Measurements from ENCODE around the gene MLEC. TPM values are rescaled to one million over a fixed set of nuclear protein-coding genes. Genes with fewer than 3 reads are reported as not detected.

MLEC gene
- total RNA-seq, 1 donor from 2014 or later, result 45.1 TPM

- peak in 1 of 2 donors; percentile 36 for DNase-seq (ENCODE audit: low read depth in 2 of 2)
Observed at GRCh38 chr12:120741476-120742421, 54.8 kb downstream of the MLEC start.

DNA sequence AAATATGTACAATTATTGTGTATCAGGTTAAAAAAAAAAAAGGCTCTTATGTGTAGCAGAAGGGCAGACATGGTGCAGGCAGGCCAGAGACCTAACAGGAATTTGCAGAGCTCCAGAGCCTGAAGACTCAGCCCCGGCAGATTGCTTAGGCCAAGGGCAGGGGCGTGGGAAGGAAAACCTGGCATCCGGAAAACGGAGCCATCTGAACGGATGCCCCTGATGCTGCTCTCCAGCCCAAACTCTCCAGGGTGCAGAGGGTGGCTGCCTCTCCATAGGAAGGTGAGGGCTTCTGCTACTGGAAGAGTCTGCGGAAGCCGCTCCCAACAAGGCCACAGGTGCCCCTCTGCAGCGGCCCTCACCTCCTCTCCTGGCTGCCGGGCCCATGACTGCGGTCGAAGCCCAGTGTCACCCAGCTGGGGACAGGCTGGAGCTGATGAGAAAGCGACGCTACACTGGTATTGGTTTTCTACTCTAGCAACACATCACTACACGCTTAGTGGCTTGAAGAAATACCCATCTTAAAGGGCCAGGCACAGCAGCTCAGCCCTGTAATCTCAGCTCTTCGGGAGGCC, 58.1 kb downstream of the MLEC start:
- no peak for DNase-seq (ENCODE audit: low read depth in 2 of 2)

DNA sequence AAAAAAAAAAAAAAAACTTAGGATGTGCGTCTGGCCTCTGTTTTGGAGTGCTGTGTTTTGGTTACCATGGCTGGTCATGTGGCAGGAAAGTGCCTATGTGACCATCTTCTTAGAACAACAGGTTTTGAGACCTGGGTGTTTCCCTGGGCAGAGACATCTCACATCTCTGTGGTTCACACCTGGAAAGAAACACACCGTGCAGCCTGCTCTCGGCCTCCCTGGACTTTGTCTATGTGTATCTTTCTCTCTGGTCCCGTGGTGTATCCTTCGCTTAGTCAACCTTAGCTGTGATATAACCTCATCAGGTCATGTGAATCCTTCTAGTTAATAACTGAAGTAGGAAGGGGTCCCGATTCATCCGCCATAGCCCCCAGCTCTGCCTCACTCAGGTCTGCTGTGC, 61.3 kb downstream of the MLEC start:
- DNase-seq (ENCODE audit: low read depth in 2 of 2), result no peak

DNA sequence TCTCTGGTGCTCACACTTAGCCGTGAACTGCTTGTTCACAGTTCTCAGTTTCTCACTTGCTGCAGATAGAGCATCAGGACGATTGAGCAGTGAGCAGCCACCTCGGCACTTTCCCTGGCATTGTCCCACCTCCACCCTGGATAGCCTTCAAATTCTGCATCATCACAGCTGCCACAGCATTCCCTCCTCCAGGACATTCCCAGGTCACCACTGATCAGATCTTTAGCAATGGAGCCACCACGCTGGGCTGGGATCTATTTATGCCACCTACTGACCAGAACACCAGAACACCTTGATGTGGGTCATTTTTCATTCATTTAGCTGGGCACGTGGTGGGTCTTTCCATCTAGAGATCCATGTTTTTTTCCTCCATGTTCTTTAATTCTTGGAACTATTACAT, 62.3 kb downstream of the MLEC start:
- no peak for DNase-seq (ENCODE audit: low read depth in 2 of 2)

DNA sequence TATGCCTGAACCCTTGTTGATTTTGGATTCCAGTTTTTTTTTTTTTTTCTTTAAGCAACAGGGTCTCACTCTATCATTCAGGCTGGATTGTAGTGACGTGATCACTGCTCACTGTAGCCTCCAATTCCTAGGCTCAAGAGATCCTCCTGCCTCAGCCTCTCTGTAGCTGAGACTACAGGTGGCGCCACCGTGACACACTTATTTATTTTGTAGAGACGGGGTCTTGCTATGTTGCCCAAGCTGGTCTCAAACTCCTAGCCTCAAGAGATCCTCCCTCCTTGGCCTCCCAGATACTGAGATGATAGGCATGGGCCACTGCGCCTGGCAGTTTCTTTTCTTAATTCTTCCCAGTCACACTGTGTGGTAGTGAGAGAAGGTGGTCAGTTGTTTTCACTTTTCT, 63.9 kb downstream of the MLEC start:
- DNase-seq (ENCODE audit: low read depth in 2 of 2), result no peak

DNA sequence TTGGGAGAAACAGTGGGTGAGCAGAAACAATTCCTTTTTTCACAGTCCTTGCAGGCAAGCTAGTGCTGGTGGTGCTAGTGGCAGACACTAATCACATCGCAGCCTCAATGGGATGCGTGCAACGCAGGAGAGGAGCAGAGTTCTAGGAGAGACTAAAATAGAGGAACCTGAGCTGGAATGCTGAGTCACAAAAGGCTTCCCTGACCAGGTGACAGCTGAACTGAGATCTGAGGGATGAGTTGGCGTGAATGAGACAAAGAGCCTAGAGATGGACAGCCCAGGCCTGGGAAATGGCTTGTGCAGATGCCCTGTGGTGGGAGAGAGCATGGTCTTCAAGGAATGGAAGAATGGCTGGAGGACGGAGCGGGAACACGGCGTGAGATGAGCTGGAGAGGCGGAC, 64.4 kb downstream of the MLEC start:
- DNase-seq (ENCODE audit: low read depth in 2 of 2), result no peak

Other genes with a start within 250 kb of the MLEC start
- 417 and 434 TPM in 2 replicates for gene COX6A1, start 249.0 kb upstream of the MLEC start, total RNA-seq
- 25.7 and 30.3 TPM in 2 replicates for gene TRIAP1, start 240.8 kb upstream of the MLEC start, total RNA-seq
- 16.9 and 19.3 TPM in 2 replicates for gene GATC, start 240.7 kb upstream of the MLEC start, total RNA-seq
- 259 and 284 TPM in 2 replicates for gene SRSF9, start 217.4 kb upstream of the MLEC start, total RNA-seq
- 241 and 279 TPM in 2 replicates for gene DYNLL1, start 191.0 kb upstream of the MLEC start, total RNA-seq
- 16.6 and 25.7 TPM in 2 replicates for gene COQ5, start 158.0 kb upstream of the MLEC start, total RNA-seq
- 78.6 and 131 TPM in 2 replicates for gene RNF10, start 152.8 kb upstream of the MLEC start, total RNA-seq
- 20.7 and 25.2 TPM in 2 replicates for gene POP5, start 105.7 kb upstream of the MLEC start, total RNA-seq
- not detected in 2 replicates for gene CABP1, start 46.5 kb upstream of the MLEC start, total RNA-seq
- gene UNC119B, start 23.3 kb downstream of the MLEC start, total RNA-seq, result 16.3 and 17.6 TPM in 2 replicates
- 27.7 and 36.2 TPM in 2 replicates for gene ACADS, start 38.7 kb downstream of the MLEC start, total RNA-seq
- 3.5 and 6.8 TPM in 2 replicates for gene SPPL3, start 217.2 kb downstream of the MLEC start, total RNA-seq